HG03558 (cell line): ENCODE measurements around the gene STATH.
"Not testable (repeated sequence)": the region's sequence is repeated elsewhere in the genome, so short reads cannot be mapped to it uniquely, and the experiment has no call there.

Source experiments
- ATAC-seq: cut with Tn5 transposase; IDR thresholded peaks from one replicate; pipeline ENCODE4 v1.9.1; 2021; ENCODE audit warnings: moderate number of reproducible peaks; ENCODE audit not compliant: unreplicated experiment; ENCODE audit errors: extremely low read depth

Gene STATH, protein sequence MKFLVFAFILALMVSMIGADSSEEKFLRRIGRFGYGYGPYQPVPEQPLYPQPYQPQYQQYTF

DNA sequence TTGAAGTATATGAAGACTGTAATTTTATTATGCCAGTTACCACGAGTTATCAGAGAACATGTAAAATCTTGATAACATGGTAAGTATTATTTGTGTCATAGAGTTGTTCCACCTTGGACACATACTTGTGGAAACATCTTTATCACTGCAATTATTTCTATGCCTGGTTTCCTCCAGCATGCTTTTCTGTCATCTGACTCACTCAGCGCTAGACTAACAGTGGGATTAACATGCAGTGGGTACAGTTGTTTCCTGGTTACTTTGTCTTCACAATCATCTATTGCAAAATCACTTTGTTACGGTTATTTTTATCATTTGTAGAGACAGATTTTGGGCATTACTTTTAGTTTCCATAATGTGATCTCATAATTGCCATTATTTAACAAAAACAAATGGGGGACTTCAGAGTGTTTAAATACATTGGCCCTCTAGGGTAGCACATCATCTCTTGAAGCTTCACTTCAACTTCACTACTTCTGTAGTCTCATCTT is at the start of gene STATH:
Gene STATH, plus strand, starts transcription at position 441 of the 491 bp plus-strand sequence. CDS start 2,472 bp downstream, outside the sequence.
- no peak for ATAC-seq

DNA sequence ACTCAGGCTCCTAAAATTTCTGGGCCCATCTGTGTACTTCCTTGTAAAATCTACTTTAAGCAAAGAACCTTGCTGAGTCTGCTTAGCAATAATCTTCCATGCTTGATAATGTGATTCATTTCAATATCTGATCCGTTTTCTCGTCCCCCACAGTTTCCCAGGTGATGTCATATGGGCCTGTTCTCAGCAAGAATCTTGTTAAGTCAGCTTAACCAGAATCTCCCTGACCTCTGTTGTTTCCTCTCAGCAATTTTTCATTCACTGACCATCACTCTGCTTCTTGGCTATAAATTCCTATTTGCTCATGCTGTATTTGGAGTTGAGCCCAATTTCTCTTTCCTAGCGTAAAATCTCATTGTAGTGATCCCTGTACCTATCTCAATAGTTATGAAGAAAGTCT is 44.2 kb upstream of the STATH start:
- ATAC-seq = no peak

DNA sequence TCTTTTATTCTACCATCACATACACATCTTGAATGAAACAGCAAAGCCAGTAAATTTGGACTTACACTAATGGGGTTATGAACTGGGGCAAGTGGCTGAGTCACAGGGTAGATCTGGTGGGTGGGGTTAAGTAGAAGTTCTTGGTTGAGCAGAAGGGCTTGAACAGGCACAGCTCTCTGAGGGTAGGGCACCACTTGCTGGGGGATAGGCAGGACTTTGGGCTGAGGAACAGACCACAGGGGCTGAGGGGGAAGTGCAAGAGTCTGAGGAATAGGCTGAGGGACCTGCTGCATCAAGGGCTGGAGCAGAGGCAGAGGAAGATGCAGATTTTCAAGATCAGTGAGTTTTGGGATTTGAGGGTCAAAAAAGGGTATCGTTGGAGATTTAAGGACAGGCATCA is 38.6 kb upstream of the STATH start:
- ATAC-seq = no peak

DNA sequence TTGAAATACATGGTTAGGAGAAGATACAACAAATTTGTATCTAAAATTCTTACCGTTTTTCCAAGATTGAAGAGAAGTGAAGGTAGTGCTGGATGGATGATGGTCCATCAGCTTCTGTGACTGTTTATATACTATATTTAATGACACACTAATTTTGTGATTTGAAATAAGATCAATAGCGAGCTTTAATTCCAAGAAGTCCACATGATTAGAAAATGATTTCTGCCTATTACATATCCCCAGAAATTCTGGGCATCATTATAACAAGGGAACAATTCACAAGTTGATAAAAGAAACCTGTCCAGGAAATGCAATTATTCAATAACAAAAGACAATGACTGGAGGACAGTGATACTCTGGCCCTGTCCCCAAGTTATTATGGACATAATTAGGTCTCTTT is 30.1 kb upstream of the STATH start, which contains the start of gene CSN2:
Gene CSN2, minus strand, starts transcription at position 101 of the 400 bp plus-strand sequence. CDS start 4,733 bp downstream, outside the sequence.
- ATAC-seq = no peak

DNA sequence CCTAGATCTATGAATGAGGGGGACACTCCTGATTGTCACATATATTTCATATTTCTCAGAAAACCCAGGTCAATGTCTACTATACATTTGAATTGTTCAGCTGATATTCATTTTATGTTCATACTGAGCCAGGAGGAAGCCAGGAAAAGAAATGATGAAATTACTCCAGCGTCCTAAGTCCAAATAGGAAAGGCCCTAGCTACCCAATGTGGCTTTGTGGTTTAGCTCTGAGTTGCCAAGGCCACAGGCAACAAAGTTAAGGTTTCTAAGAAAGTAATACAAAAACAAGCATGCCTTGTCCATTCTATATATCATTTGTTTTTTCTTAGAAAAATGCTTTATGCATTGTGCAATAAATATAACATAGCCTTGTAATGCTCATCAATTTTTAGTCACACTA is 25.7 kb upstream of the STATH start:
- ATAC-seq = no peak

DNA sequence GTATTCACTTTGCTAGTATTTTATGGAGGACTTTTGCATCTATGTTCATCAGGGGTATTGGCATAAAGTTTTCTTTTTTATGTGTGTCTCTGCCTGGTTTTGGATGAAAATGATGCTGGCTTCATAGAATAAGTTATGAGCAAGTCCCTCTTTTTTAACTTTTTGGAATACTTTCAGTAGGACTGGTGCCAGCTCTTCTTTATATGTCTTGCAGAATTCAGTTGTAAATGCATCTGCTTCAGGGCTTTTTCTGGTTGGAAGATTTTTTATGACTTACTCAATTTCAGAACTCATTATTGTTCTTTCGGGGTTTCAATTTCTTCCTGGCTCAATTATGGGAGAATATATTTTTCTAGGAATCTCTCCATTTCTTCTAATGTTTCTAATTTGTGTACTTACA is 21.1 kb upstream of the STATH start:
- ATAC-seq = no peak

DNA sequence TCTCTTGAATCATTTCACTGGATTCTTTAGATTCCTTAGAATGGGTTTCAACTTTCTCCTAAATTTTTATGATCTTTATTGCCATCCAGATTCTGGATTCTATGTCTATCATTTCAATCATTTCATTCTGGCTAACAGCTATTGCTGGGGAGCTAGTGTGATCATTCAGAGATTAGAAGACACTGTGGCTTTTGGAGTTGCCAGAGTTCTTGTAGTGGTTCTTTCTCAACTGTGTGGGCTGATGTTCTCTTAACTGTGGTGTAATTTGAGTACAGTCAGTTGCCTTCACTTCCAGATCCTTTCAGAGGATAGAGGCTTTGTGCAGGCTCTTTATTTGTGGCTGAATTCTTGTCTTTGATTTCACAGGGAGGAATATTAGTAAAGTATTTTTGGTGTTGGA is 18.2 kb upstream of the STATH start:
- no peak for ATAC-seq

DNA sequence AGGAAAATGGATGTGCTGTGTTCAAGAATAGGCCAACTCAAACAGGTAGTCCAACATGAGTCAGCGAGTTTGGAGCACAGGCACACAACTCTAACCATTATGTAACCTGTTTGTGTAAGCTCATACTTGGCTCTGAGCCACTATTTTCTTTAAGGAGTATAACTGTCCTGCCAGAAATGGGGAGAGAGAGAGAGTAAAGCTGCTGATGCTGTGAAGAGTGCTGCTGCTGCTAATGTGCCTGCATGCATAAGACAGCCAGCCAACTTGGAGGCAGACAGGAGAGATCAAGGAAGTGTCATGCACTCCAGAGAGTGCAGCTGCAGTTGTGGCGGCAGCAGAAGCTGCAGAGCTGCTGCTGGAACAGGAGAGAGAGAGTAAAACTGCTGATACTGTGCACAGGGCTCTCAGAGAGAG is 11.7 kb upstream of the STATH start:
- peak; percentile 43 for ATAC-seq

DNA sequence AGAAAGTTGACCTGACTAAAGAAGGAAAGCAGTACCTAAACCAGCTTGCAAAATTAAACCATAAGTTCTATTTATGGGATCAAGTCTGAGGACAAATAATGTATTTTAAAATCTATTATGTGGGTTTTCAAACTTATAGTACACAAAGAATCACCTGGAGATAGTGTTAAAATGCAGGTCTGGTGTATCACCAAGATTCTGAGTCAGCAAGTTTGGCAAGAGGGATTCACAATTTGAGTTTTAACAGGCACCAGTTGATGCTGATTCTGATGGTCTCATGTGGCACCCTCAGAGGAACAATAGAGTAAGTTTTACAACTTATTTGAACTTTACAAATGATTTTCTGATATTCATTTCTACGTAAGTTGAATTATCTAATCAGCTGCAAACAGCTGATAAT is 9.1 kb upstream of the STATH start:
- no peak for ATAC-seq

DNA sequence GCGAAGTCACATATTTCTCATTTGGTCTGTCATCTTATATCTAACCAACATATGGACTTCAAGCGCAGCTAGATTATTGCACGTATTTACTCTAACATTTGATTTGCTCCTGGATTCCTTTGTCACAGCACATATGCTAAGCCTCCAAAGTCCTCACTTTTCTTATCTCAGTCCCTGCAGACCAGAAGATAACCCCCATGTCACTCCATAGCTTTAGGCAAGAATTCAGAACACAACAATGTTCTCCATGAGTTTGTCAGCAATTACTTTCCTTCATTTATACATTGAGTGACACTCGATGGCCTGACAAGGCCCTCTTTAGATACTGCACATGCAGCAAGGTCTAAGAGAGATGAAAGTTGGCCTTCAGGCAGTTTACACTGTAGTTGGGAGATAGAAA is 4.8 kb upstream of the STATH start:
- no peak for ATAC-seq

DNA sequence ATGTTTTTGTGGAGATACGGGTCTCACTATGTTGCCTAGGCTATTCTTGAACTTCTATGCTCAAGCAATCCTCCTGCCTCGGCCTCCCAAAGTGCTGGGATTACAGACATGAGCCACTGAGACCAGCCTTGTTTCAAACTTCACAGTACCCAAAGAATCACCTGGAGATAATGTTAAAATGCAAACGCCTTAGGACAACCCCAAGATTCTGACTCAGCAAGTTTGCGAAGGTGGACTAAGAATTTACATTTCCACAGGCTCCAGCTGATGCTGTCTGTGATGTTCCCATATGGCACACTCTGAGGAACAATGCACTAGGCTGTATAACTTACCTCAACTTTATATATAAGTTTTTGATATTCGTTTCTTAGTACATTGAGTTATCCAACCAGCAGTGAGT is 984 bp upstream of the STATH start:
- no peak for ATAC-seq

DNA sequence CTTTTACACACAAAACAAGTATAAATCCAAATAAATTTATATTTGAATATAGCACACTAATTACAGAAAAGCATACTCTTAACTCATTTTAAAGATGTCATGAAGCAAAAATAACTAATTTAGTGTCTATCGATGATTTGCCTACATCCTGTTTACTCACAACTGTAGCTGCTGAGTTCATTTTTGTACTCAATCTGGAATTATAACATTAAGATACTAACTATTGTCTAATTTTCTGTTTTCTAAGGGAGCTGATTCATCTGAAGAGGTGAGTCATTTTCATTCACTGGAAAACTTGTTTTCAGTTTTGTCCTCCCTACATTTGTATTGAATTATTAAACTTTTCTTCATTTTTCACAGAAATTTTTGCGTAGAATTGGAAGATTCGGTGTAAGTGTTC is 3.7 kb downstream of the STATH start:
- ATAC-seq = no peak

DNA sequence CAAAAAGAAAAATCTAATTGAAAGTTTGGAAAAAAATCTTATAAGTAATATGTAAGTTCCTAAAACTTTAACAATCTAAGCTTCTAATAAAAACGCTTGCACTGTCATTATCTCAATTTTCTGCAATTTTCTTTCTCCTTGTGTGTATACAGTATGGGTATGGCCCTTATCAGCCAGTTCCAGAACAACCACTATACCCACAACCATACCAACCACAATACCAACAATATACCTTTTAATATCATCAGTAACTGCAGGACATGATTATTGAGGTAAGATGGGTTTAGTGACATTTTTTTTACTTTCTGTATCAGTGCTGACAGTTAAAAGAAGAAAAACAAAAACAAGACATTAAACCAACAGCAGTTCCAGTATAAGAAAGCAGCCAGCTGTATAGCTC is 4.9 kb downstream of the STATH start:
- ATAC-seq = no peak

DNA sequence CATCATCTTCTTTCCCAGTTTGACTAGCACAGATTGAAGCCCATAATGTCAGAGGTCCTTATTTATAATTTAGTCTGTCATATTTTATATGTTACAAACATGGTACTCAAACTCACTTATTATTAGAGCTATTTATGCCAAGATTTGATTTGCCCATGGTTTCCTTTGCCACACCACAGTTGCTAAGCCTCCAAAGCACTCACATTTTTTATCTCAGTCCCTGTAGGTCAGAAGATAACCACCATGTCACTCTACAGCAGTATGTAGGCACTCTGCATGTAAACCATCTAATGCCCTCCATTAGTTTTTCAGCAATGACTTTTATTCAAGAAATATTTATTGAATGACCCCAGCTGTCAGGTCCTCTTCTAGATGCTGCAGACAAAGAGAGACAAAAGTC is 6.7 kb downstream of the STATH start:
- ATAC-seq = no peak

DNA sequence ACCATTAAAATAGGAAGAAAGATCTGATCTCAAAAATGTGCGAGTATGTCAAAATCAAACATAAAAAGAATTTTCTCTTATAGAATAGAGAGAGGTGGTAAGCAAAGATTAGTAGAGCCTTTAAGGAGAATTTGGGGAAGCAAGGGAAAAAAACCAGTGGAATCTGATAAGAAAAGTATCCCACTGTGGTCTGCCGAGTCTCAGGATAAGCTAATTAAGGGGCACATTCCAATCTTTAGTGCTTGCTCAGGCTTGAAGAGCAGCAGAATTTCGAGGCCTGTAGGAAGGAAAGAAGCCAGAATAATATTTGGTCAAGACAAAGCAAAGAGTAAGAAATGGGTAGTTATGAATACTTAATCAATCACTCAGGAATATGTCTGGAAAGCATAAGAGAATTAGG is 13.0 kb downstream of the STATH start:
- no peak for ATAC-seq

DNA sequence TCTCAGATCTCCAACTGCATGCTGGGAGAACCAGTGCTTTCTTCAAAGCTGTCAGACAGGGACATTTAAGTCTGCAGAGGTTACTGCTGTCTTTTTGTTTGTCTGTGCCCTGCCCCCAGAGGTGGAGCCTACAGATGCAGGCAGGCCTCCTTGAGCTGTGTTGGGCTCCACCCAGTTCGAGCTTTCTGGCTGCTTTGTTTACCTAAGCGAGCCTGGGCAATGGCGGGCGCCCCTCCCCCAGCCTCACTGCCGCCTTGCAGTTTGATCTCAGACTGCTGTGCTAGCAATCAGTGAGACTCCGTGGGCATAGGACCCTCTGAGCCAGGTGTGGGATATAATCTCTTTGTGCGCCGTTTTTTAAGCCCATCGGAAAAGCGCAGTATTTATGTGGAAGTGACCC is 23.2 kb downstream of the STATH start:
- not testable (repeated sequence) for ATAC-seq

DNA sequence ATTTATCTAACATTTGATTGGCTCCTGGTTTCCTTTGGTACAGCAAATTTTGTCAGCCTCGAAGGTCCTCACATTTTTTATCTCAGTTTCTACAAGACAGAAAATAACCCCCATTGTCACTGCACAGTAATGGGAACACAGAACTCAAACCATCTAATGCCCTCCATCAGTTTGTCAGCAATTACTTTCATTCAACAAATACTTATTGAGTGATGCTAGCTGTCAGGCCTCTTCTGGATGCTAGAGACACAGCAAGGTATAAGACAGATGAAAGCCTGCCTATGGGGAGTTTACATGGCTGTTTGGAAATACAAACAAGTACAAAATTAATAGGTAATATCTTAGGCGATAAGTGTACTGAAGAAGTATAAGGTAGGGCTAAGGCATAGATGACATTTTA is 27.5 kb downstream of the STATH start:
- no peak for ATAC-seq

DNA sequence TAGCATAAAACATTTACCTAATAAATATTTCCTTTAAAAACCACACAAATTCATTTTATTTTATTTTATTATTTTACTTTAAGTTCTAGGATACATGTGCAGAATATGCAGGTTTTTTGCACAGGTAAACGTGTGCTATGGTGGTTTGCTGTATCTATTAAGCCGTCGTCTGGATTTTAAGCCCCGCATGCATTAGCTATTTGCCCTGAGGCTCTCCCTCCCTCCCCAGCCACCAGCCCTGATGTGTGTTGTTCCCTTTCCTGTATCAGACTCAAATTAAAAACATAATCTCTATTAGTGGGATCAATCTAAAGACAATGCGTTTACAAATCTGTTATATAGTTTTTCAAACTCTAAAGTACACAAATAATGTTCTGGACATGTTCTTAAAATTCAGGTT is 31.2 kb downstream of the STATH start:
- ATAC-seq = no peak

DNA sequence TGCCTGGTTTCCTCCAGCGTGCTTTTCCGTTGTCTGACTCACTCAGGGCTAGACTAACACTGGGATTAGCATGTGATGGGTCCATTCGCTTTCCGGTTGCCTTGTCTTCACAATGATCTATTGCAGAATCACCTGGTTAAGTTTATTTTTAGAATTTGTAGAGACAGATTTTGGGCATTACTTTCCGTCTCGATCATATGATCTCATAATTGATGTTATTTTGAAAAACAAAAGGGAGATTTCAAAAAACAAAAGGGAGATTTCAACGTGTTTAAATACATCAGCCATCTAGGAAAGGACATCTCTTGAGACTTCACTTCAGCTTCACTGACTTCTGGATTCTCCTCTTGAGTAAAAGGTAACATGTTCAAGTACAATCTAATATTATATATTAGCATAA is 32.4 kb downstream of the STATH start, which contains the start of gene HTN3:
Gene HTN3, plus strand, starts transcription at position 301 of the 400 bp plus-strand sequence. CDS start 2,282 bp downstream, outside the sequence.
- not testable (repeated sequence) for ATAC-seq

DNA sequence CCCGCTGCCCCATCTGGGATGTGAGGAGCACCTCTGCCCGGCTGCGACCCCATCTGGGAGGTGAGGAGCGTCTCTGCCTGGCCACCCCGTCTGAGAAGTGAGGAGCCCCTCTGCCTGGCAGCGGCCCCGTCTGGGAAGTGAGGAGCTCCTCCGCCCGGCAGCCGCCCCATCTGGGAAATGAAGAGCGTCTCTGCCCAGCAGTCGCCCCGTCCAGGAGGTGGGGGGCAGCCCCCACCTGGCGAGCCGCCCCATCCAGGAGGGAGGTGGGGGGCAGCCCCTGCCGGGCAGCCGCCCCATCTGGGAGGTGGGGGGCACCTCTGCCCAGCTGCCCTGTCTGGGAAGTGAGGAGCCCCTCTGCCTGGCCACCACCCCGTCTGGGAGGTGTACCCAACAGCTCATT is 41.8 kb downstream of the STATH start:
- ATAC-seq = not testable (repeated sequence)

DNA sequence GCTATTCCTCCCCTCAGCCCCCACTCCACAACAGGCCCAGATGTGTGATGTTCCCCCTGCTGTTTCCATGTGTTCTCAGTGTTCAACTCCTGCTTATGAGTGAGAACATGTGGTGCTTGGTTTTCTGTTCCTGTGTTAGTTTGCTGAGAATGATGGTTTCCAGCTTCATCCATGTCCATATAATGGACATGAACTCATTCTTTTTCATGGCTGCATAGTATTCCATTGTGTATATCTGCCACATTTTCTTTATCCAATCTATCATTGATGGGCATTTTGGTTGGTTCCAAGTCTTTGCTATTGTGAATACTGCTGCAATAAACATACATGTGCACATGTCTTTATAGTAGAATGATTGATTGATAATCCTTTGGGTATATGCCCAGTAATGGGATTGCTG is 44.2 kb downstream of the STATH start:
- ATAC-seq = not testable (repeated sequence)

DNA sequence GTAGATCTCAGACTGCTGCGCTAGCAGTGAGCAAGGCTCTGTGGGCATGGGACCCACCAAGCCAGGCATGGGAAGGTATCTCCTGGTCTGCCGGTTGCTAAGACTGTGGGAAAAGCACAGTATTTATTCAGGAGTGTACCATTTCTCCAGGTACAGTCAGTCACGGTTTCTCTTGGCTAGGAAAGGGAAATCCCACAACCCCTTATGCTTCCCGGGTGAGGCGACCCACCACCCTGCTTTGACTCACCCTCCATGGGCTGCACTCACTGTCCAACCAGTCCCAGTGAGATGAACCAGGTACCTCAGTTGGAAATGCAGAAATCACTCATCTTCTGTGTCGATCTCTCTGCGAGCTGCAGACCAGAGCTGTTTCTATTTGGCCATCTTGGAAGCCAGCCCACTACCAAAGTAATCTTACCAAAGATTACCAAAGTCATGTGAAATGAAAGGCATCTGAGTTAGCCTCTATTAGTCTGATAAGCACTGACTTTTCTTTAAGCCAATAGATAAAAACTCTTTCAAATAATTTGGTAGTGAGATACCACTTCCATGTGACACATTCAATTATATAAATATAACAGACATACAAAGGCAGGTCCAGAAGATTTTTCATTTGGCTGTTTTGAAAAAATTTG is 46.0 kb downstream of the STATH start:
- ATAC-seq = no peak
